ENCODE data around the gene ENPP7.

- TF ChIP-seq CTCF (IDR thresholded peaks at IDR 0.05) (no peak), POLR2A (IDR thresholded peaks at IDR 0.05) (no peak)
Measured at GRCh38 chr17:79707931-79708891, 22.5 kb upstream of the ENPP7 start.

Measured in lower leg skin (tissue), 3 donors.